Coronary artery (tissue), 2 donors: Measurements from ENCODE around the gene NPB.

Experiments used
- DNase-seq: peaks from one replicate; pipeline ENCODE4 v3.0.0-alpha.2; 2017; ENCODE audit warnings: low spot score
- H3K27ac ChIP-seq, 2 donors: fragments of 200-600 bp; sonication (generic); one replicate each; pipeline ENCODE4 v1.5.1; 2016 to 2019
- H3K4me3 ChIP-seq: fragments of 200-600 bp; sonication (generic); 2 replicates; pipeline ENCODE4 v1.5.1; 2016; ENCODE audit warnings: mild to moderate bottlenecking, moderate library complexity
- TF ChIP-seq, protein P1 (sequence below): fragments of 200-600 bp; sonication (generic); IDR thresholded peaks from one replicate; pipeline ENCODE4 v1.5.1; 2019; ENCODE audit warnings: antibody characterized with exemption

The NPB gene

DNA sequence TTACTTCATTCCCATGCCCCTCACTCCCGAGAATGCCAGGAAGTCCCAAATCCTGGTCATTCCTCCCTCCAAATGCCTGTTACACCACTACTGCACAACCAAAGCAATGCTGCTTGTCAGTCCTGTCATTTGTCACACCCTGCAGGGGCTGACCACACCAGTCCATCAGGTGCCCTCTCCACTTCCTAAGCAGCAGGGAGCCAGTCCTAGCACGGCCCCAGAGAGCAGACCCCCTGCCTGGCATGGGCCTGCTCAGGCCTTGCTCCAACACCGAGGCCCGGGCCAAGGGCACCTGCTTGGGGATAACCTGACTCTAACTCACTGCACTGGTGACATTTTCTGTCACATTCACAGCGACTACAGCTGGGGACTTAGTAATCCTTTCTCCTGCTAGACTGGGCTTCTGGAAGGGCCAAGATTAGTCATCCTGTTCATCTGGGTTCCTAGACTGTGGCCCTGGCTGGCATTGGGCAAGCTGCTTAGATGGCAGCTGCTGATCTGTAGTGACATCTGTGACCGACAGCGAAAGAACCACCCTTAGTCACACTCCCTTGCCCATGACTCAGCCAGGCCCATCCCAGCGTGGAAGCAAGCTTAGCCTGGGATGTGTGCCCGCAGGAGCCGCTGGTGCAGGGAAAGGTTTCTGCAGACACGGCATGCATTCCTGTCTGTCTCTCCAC is 16.0 kb upstream of the NPB start:
- Histone ChIP-seq H3K4me3 (no peak overlapping the region), H3K27ac (no peak overlapping the region)
- TF ChIP-seq, protein P1, sequence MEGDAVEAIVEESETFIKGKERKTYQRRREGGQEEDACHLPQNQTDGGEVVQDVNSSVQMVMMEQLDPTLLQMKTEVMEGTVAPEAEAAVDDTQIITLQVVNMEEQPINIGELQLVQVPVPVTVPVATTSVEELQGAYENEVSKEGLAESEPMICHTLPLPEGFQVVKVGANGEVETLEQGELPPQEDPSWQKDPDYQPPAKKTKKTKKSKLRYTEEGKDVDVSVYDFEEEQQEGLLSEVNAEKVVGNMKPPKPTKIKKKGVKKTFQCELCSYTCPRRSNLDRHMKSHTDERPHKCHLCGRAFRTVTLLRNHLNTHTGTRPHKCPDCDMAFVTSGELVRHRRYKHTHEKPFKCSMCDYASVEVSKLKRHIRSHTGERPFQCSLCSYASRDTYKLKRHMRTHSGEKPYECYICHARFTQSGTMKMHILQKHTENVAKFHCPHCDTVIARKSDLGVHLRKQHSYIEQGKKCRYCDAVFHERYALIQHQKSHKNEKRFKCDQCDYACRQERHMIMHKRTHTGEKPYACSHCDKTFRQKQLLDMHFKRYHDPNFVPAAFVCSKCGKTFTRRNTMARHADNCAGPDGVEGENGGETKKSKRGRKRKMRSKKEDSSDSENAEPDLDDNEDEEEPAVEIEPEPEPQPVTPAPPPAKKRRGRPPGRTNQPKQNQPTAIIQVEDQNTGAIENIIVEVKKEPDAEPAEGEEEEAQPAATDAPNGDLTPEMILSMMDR, result no peak
- no peak for DNase-seq

DNA sequence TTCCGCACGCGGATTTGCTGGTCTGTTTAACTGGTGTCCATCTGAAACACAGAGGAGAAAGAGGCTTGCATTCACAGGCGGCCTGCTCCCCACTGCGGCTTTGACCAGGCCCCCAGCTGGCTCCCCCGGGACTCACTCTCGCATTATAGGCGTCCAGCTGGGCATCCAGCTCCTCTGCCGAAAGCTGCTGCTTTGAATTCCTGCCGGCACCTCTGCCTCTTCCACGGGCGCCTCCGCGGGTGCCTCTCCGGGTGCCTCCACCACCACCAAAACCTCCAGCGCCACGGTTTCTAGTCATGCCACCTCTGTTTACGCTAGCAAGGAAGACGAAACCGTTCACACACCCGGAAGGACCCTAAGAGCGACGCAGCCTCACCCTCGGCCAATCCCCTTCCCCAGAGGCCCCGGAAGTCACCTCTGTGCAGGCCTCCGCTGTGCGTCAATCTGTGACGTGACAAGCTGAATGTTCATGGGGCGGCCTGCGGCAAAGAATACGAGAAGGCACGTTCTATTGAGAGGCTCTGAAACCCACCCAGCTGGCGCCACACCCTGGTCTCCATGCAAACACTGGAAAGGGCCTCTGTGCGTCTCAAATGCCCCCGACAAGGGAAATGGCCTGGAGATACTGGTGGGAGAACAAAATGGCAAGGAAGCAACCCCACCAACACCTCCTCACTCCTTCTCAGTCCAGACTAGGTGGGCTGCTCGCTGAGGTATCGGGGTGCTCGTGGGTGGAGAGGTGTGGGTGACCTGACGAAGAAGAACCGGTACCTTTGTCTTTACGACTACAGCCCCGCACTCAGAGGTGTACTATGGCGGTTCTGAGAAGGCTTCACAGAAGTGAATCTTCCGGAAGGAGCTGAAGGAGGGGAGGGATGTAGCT is 13.7 kb upstream of the NPB start:
- TF ChIP-seq, protein P1, result no peak
- Histone ChIP-seq H3K4me3 (no peak overlapping the region), H3K27ac (no peak overlapping the region)
- no peak for DNase-seq

DNA sequence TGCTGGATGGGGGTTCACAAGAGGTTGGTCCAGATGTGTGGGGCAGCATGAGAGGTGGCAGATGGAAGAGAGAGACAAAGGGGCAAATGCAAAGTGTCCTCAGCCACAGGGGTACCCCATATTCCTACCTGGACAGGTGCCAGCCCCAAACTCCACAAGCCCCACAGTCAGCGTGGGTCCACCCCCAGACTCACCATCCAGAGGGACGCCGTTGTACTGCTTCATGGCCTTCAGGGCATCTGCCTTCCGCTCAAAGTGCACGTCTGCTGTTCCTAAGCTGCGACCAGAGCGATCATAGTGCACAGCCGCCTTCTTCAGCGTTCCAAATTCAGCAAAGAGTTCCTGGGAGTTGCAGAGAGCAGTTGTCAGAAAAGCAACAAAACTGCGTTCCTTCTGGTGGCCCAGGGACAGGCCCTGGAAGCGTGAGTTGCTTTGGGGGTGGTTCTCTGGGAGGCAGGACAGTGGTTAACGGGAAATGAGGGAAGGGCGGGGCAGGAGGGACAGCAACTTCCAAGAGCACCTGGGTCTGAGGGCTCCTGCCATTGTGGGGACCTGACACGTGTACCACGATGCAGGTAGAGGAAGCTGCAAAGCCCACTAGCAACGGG is 12.9 kb upstream of the NPB start:
- H3K4me3 ChIP-seq, result no peak overlapping the region
- DNase-seq, result no peak
- H3K27ac ChIP-seq, result no peak overlapping the region

DNA sequence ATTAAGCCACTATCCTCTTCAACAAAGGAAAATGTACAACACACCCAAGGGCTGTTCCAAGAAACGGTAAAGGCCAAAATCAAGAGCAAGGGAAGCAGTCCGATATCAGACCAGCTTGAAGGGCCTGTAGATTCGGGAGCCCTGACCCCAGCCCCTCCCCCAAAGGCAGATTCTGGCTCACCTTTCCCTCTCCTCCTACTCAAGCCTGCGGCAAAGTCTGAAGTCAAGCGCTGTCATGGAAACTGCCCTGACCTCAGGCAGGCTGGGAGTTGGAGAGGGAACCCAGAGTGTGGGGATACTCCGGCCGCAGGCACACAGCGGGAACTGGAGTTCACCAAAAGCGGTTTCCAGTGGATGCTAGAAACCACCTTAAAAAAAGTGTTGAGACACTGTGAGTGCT is 12.4 kb upstream of the NPB start:
- Histone ChIP-seq H3K27ac (no peak overlapping the region), H3K4me3 (no peak overlapping the region)
- no peak for DNase-seq
- TF ChIP-seq, protein P1, result no peak

More for the DNA sequence above, 12.9 kb upstream of the NPB start:
- TF ChIP-seq, protein P1, result no peak

DNA sequence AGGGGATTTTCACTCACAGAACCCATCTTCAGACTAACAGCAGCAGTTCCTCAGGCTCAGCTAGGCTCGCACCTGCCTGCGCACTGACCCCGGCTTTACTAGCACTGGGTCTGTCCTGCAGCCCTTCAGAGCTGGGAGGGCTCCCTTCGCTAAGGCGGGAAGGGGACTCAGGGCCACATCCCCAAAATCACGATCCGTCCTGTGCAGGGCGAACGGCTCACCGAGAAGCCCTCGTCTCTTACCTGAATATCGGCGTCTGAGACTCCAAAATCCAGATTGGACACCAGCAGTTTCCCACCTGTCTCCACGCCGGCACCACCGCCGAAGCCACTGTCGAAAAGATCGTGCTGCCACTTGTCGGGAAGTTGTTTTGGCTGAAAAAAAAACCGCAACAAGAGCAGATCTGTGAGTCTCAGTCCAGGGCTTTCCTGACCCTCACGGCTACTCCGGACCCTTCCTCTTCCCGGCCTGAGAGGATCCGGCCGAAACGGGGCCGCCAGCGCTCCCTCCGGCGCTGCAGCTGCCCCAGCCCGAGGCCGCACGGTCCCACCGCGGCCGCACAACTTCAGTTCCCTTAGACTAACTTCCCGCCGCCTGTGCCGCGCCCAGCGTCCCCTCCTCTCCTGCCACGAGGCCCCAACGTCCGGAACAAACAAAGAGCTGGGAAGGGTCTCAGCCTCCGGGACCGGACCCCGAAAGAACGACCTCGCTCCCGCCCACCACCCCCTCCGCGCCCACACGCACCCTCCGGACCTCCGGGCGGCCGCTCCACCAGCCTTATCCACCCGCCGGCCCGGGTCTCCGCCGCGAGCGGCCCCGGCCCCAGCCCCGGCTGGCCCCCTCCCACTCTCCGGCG is 11.4 kb upstream of the NPB start:
- H3K4me3 ChIP-seq, result peak overlapping the region; percentile 100
- TF ChIP-seq, protein P1, result no peak
- peak overlapping the region in 1 of 2 donors; percentile 99 for H3K27ac ChIP-seq
- DNase-seq, result no peak

DNA sequence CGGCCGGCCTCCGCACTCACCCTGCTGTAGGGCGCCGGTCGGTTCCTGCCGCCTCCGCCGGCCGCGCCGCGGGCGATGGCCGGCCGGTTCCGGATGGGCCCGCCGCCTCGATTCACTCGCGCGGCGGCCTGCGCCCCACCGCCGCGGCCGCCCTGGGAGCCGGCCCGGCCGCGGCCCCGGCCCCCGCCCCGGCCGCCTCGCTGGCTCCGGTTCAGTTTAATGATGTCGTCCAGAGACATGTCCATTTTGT is 10.8 kb upstream of the NPB start:
- peak overlapping the region in 1 of 2 donors; percentile 99 for H3K27ac ChIP-seq
- DNase-seq, result no peak
- TF ChIP-seq, protein P1, result no peak
- H3K4me3 ChIP-seq, result peak overlapping the region; percentile 100
